ENCODE results near the gene CNPY3. TPM values are rescaled to one million over a fixed set of nuclear protein-coding genes. Genes with fewer than 3 reads are reported as not detected.

CNPY3 gene
- total RNA-seq, 1 donor from 2014 or later, result 38.0 TPM

- DNase-seq (ENCODE audit: low spot score), result no peak
- Histone ChIP-seq H3K4me3 (no peak overlapping the region), H3K27ac (no peak overlapping the region), H3K27me3 (no peaks in the 10 kb centered on the region), H2AFZ (replicated peaks) (no peak overlapping the region), H3K36me3 (no peaks in the 10 kb centered on the region), H3K9me3 (ENCODE audit: low read depth) (no peaks in the 10 kb centered on the region), H3K4me2 (no peak overlapping the region), H3F3A (ENCODE audit: low read depth) (peaks cover 28% of the 10 kb centered on the region), H3K9ac (no peak overlapping the region), H4K20me1 (ENCODE audit: low read depth) (no peaks in the 10 kb centered on the region), H3K79me2 (ENCODE audit: low read depth) (no peaks in the 10 kb centered on the region), H3K4me1 (no peaks in the 10 kb centered on the region)
- TF ChIP-seq CTCF (IDR thresholded peaks at IDR 0.05), result no peak
- TF ChIP-seq EZH2phosphoT487 (IDR thresholded peaks at IDR 0.05), result no peak
- no peak for TF ChIP-seq EZH2 (IDR thresholded peaks at IDR 0.05)
- Mint-ChIP-seq H3K9me3 (no peaks in the 10 kb centered on the region), H3K4me1 (peaks cover 4% of the 10 kb centered on the region), H3K27me3 (ENCODE audit: insufficient read depth, low read depth) (peaks cover 8% of the 10 kb centered on the region), H3K36me3 (no peaks in the 10 kb centered on the region), H3K27ac (no peak overlapping the region), H3K4me3 (no peak overlapping the region)
These were observed 19.4 kb upstream of the CNPY3 start for GRCh38 chr6:42909835-42910234.

GRCh38 chr6:42911171-42912021 lies 17.9 kb upstream of the CNPY3 start:
- Histone ChIP-seq H3K9ac (no peak overlapping the region), H3K9me3 (ENCODE audit: low read depth) (no peaks in the 10 kb centered on the region), H3K79me2 (ENCODE audit: low read depth) (no peaks in the 10 kb centered on the region), H3K4me3 (peak overlapping the region; percentile 69), H3K27me3 (no peaks in the 10 kb centered on the region), H3K4me1 (no peaks in the 10 kb centered on the region), H3K27ac (peak overlapping the region; percentile 95), H3F3A (ENCODE audit: low read depth) (peaks cover 28% of the 10 kb centered on the region), H3K36me3 (no peaks in the 10 kb centered on the region), H4K20me1 (ENCODE audit: low read depth) (no peaks in the 10 kb centered on the region), H3K4me2 (peak overlapping the region; percentile 91), H2AFZ (replicated peaks) (peak overlapping the region; percentile 99)
- peak overlapping the region; percentile 26 for H3K27ac Mint-ChIP-seq
- H3K27me3 Mint-ChIP-seq (ENCODE audit: insufficient read depth, low read depth), result peaks cover 9% of the 10 kb centered on the region
- no peaks in the 10 kb centered on the region for H3K9me3 Mint-ChIP-seq
- peaks cover 4% of the 10 kb centered on the region for H3K4me1 Mint-ChIP-seq
- peak; percentile 30 for TF ChIP-seq EZH2 (IDR thresholded peaks at IDR 0.05)
- peak; percentile 59 for TF ChIP-seq CTCF (IDR thresholded peaks at IDR 0.05)
- no peak for TF ChIP-seq EZH2phosphoT487 (IDR thresholded peaks at IDR 0.05)
- peak overlapping the region; percentile 52 for H3K4me3 Mint-ChIP-seq
- no peaks in the 10 kb centered on the region for H3K36me3 Mint-ChIP-seq
- peak; percentile 87 for DNase-seq (ENCODE audit: low spot score)

GRCh38 chr6:42914546-42914945 lies 14.7 kb upstream of the CNPY3 start:
- no peaks in the 10 kb centered on the region for H3K9me3 ChIP-seq (ENCODE audit: low read depth)
- H3K4me3 Mint-ChIP-seq, result no peak overlapping the region
- H3K36me3 ChIP-seq, result no peaks in the 10 kb centered on the region

More at GRCh38 chr6:42914546-42914945, 14.7 kb upstream of the CNPY3 start:
- no peaks in the 10 kb centered on the region for H3K27me3 ChIP-seq
- peaks cover 4% of the 10 kb centered on the region for H3K4me1 Mint-ChIP-seq
- H3K27me3 Mint-ChIP-seq (ENCODE audit: insufficient read depth, low read depth), result peaks cover 10% of the 10 kb centered on the region
- H4K20me1 ChIP-seq (ENCODE audit: low read depth), result no peaks in the 10 kb centered on the region
- no peak for DNase-seq (ENCODE audit: low spot score)
- no peak overlapping the region for H3K4me3 ChIP-seq
- no peak overlapping the region for H3K4me2 ChIP-seq
- no peak overlapping the region for H3K27ac ChIP-seq
- no peak overlapping the region for H3K27ac Mint-ChIP-seq
- no peak overlapping the region for H2AFZ ChIP-seq (replicated peaks)
- no peaks in the 10 kb centered on the region for H3K9me3 Mint-ChIP-seq
- H3K4me1 ChIP-seq, result no peaks in the 10 kb centered on the region
- H3F3A ChIP-seq (ENCODE audit: low read depth), result peaks cover 28% of the 10 kb centered on the region
- no peak overlapping the region for H3K9ac ChIP-seq
- no peaks in the 10 kb centered on the region for H3K79me2 ChIP-seq (ENCODE audit: low read depth)
- TF ChIP-seq EZH2phosphoT487 (IDR thresholded peaks at IDR 0.05) (no peak), EZH2 (IDR thresholded peaks at IDR 0.05) (no peak), CTCF (IDR thresholded peaks at IDR 0.05) (no peak)
- no peaks in the 10 kb centered on the region for H3K36me3 Mint-ChIP-seq

All from neural progenitor cell (in vitro differentiated cells).